Airway epithelial cell (primary cell): Measurements from ENCODE around the gene MORC2. TPM values are rescaled to one million over a fixed set of nuclear protein-coding genes. Genes with fewer than 3 reads are reported as not detected.

Experiments
- total RNA-seq: library from RNA; depleted of rRNA; stranded (reverse); fragments of >200 nt; gene quantifications from 2 replicates; pipeline ENCODE4 v1.2.3, GENCODE V29; 2015

MORC2 gene
- total RNA-seq = 7.3 and 10.6 TPM in 2 replicates

GRCh38 chr22:30968015-30968923 lies at the start of gene MORC2:
Gene MORC2 (minus strand): TSS chr22:30968774. CDS start chr22:30967889, 885 bp downstream.

GRCh38 chr22:30968924-30969531 lies 454 bp upstream of the MORC2 start, which contains the start of gene TUG1:
Gene TUG1 (plus strand): TSS chr22:30969265.

Other genes with a start within 250 kb of the MORC2 start
- 29.3 and 36.5 TPM in 2 replicates for gene TUG1, start 491 bp upstream of the MORC2 start, total RNA-seq
- gene SMTN, start 112.5 kb upstream of the MORC2 start, total RNA-seq = 180 and 218 TPM in 2 replicates
- gene SELENOM, start 138.8 kb upstream of the MORC2 start, total RNA-seq = 31.0 and 49.9 TPM in 2 replicates
- gene INPP5J, start 154.2 kb upstream of the MORC2 start, total RNA-seq = 2.2 and 2.4 TPM in 2 replicates
- gene PLA2G3, start 171.7 kb upstream of the MORC2 start, total RNA-seq = 2.8 and 3.4 TPM in 2 replicates
- 16.1 and 22.3 TPM in 2 replicates for gene RNF185, start 191.4 kb upstream of the MORC2 start, total RNA-seq
- gene LIMK2, start 243.5 kb upstream of the MORC2 start, total RNA-seq = 103 and 132 TPM in 2 replicates